ENCODE measurements around the gene TYRP1.

The TYRP1 gene

DNA sequence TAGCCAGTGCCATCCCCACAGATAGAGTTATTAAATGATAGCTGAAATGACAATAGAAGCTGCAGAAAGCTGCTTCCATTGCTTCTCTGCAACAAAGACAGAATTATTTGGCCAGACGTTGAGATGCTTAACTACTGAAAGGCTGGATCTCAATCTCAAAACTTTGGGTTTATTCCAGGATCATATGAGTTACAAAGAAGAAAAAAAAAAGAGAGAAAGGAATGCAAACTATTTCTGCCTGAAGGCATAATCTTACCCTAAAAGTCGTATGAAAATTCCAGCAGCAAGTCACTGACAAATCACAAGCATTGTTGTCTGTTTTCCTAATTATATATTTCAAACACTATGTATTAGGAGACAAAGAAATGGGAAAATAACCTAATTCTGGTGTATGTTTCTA lies 12.8 kb upstream of the TYRP1 start:
- TF ChIP-seq, protein P1, sequence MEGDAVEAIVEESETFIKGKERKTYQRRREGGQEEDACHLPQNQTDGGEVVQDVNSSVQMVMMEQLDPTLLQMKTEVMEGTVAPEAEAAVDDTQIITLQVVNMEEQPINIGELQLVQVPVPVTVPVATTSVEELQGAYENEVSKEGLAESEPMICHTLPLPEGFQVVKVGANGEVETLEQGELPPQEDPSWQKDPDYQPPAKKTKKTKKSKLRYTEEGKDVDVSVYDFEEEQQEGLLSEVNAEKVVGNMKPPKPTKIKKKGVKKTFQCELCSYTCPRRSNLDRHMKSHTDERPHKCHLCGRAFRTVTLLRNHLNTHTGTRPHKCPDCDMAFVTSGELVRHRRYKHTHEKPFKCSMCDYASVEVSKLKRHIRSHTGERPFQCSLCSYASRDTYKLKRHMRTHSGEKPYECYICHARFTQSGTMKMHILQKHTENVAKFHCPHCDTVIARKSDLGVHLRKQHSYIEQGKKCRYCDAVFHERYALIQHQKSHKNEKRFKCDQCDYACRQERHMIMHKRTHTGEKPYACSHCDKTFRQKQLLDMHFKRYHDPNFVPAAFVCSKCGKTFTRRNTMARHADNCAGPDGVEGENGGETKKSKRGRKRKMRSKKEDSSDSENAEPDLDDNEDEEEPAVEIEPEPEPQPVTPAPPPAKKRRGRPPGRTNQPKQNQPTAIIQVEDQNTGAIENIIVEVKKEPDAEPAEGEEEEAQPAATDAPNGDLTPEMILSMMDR (IDR thresholded peaks at IDR 0.05; ENCODE audit: low read depth, low read length), result no peak
- DNase-seq (ENCODE audit: extremely low read depth, low read depth), result peak; percentile 11

DNA sequence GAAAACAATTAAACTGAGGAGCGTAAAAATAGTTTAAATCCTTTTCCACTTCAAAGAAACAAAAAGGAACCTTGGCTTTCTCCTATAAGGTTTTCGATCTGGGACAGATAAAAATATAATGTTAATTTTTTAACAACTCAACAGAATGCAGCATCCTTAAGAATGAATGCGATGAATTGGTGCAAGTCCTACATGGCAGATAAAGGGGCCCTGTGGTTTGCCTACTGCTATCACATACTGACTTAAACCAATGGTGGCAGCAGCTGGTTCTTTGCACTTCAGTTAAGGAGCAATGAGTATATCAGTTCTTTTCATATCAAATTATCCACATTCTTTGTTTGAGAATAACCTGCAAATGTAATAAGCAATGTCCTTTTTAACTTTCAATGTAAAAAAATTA lies 12.4 kb upstream of the TYRP1 start:
- DNase-seq (ENCODE audit: extremely low read depth, low read depth), result no peak
- TF ChIP-seq, protein P1 (IDR thresholded peaks at IDR 0.05; ENCODE audit: low read depth, low read length), result no peak

DNA sequence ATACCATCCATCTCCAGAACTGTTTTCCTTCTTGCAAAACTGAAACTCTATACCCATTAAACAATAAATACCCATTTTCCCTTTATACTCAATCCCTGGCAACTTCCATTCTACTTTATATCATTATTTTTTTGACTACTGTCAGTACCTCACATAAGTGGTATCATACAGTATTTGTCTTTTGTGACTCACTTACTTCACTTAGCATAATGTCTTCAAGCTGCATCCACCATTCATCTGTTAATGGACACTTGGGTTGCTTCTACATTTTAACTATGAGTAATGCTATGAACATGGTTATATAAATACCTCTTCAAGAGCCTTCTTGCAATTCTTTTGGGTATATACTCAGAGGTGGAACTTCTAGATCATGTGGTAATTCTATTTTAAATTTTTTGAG lies 11.6 kb upstream of the TYRP1 start:
- TF ChIP-seq, protein P1 (IDR thresholded peaks at IDR 0.05; ENCODE audit: low read depth, low read length), result no peak
- DNase-seq (ENCODE audit: extremely low read depth, low read depth), result peak; percentile 14

DNA sequence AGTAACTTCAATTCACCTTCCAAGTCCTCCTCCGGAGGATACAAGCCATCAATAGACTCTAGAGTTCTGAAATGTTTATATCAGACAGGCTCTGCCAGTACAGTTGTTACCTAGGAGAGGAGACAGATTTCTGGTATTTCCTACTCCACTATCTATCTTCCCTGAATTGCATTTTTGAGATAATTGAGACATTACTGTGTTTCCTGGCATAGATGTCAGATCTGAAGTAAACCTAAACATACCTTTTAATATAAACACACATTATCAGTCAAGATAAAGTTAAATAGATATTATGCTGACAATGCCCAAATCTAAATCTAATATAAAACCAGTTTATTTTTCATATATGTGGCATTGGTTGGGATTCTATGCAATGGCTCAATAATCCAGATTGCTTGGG lies 8.2 kb upstream of the TYRP1 start:
- DNase-seq (ENCODE audit: extremely low read depth, low read depth), result no peak
- TF ChIP-seq, protein P1 (IDR thresholded peaks at IDR 0.05; ENCODE audit: low read depth, low read length), result no peak

DNA sequence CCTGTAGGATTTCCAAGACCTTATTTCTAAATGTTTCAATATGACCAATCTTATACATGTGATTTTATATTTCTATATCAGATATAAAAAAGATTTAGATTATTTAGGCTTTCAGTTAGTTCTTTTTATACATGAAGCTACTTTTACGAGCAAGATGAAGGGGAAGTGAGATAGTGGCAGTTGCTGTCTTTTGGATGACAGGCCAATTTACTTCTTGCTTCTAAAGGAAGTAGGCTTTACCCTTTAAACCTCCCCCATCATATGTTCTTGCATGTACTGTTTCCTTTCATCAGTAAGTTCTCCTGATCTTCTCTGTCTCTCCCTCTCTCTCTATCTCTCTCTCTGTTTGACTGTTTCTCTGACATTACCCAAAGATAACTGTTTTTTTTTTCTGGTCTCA lies 4.0 kb upstream of the TYRP1 start:
- DNase-seq (ENCODE audit: extremely low read depth, low read depth), result no peak
- TF ChIP-seq, protein P1 (IDR thresholded peaks at IDR 0.05; ENCODE audit: low read depth, low read length), result no peak

DNA sequence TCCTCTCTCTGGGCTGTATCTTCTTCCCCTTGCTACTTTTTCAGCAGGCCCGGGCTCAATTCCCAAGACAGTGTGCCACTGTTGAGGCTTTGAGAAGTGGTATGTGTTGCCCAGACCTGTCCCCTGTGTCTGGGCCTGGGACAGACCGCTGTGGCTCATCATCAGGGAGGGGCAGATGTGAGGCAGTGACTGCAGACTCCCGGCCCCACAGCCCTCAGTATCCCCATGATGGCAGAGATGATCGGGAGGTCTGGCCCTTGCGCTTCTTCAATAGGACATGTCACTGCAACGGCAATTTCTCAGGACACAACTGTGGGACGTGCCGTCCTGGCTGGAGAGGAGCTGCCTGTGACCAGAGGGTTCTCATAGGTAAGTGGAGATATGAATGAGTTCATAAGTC lies 828 bp downstream of the TYRP1 start:
- TF ChIP-seq, protein P1 (IDR thresholded peaks at IDR 0.05; ENCODE audit: low read depth, low read length), result no peak
- no peak for DNase-seq (ENCODE audit: extremely low read depth, low read depth)

DNA sequence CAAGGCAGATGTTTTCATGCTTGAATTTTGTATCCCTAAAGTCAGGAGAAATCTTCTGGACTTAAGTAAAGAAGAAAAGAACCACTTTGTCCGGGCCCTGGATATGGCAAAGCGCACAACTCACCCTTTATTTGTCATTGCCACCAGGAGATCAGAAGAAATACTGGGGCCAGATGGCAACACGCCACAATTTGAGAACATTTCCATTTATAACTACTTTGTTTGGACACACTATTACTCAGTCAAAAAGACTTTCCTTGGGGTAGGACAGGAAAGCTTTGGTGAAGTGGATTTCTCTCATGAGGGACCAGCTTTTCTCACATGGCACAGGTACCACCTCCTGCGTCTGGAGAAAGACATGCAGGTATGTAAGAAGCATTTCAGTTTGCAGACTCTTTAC lies 2.3 kb downstream of the TYRP1 start:
- DNase-seq (ENCODE audit: extremely low read depth, low read depth), result no peak
- TF ChIP-seq, protein P1 (IDR thresholded peaks at IDR 0.05; ENCODE audit: low read depth, low read length), result no peak

Measured in AG09319 (cell line).